Measurements from ENCODE around the gene TGDS. TPM values are rescaled to one million over a fixed set of nuclear protein-coding genes. Genes with fewer than 3 reads are reported as not detected.

TGDS gene
- total RNA-seq, 1 donor from 2014 or later = 6.3 TPM

- peaks cover 2% of the 10 kb centered on the region for H3K9me3 Mint-ChIP-seq (ENCODE audit: unreplicated experiment)
- H3K4me1 Mint-ChIP-seq (ENCODE audit: low read depth, unreplicated experiment) = no peaks in the 10 kb centered on the region
- no peak for DNase-seq
- H3K27me3 Mint-ChIP-seq (ENCODE audit: unreplicated experiment) = peaks cover under 1% of the 10 kb centered on the region
- no peaks in the 10 kb centered on the region for H3K36me3 Mint-ChIP-seq (ENCODE audit: unreplicated experiment)
- H3K27ac Mint-ChIP-seq (ENCODE audit: unreplicated experiment) = no peak overlapping the region
- no peak for TF ChIP-seq CTCF (IDR thresholded peaks at IDR 0.05; ENCODE audit: partially characterized antibody, unreplicated experiment)
- H3K4me3 Mint-ChIP-seq (ENCODE audit: unreplicated experiment) = no peak overlapping the region
Observed at GRCh38 chr13:94525781-94526180, 70.2 kb downstream of the TGDS start.

DNA sequence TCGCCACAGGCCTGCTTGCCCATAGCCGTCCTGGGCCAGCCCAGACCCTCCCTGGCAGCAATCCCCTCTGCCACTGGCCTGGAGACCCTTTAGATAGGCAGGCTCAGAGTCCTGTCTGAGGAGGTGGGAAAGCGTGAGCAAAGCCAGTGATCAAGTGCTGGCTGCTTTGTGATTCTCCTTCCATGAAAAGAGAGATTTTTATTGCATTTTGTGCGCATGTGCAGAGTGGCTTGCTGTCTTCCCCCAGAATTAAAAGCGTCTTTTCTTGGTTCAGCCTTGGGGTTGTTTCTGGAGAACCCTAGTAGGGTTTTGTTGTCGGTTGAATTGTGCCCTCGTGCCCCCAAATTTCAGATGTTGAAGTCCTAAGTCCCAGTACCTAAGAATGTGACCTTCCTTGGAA is 71.5 kb downstream of the TGDS start:
- no peaks in the 10 kb centered on the region for H3K27me3 Mint-ChIP-seq (ENCODE audit: unreplicated experiment)
- DNase-seq = no peak
- H3K9me3 Mint-ChIP-seq (ENCODE audit: unreplicated experiment) = peaks cover 2% of the 10 kb centered on the region
- H3K4me1 Mint-ChIP-seq (ENCODE audit: low read depth, unreplicated experiment) = no peaks in the 10 kb centered on the region
- H3K4me3 Mint-ChIP-seq (ENCODE audit: unreplicated experiment) = no peak overlapping the region
- no peak for TF ChIP-seq CTCF (IDR thresholded peaks at IDR 0.05; ENCODE audit: partially characterized antibody, unreplicated experiment)
- no peak overlapping the region for H3K27ac Mint-ChIP-seq (ENCODE audit: unreplicated experiment)
- H3K36me3 Mint-ChIP-seq (ENCODE audit: unreplicated experiment) = no peaks in the 10 kb centered on the region

Other genes starting within 250 kb of the TGDS start
- 0.07 TPM for gene DCT, start 116.5 kb downstream of the TGDS start, total RNA-seq (ENCODE audit: unreplicated experiment)
- gene GPR180, start 5.7 kb upstream of the TGDS start, total RNA-seq (ENCODE audit: unreplicated experiment) = 3.0 TPM
- gene SOX21, start 116.4 kb upstream of the TGDS start, total RNA-seq (ENCODE audit: unreplicated experiment) = not detected

All from glutamatergic neuron (in vitro differentiated cells).